Epidermal melanocyte (primary cell): Measurements from ENCODE around the gene PPP1R9B.

Experiments
- DNase-seq: peaks from one replicate; pipeline ENCODE4 v3.0.0; 2011; ENCODE audit warnings: low spot score; ENCODE audit not compliant: insufficient read length

PPP1R9B gene

GRCh38 chr17:50157891-50158290 lies 7.4 kb upstream of the PPP1R9B start:
- DNase-seq = no peak

- no peak for DNase-seq
These were observed 4.8 kb upstream of the PPP1R9B start for GRCh38 chr17:50155115-50155819.

GRCh38 chr17:50154604-50155003 lies 4.1 kb upstream of the PPP1R9B start:
- no peak for DNase-seq

- DNase-seq = no peak
These were observed 3.4 kb upstream of the PPP1R9B start for GRCh38 chr17:50153650-50154575.

- no peak for DNase-seq
These were observed 2.3 kb upstream of the PPP1R9B start for GRCh38 chr17:50152736-50153135.

GRCh38 chr17:50151937-50152547 lies 1.6 kb upstream of the PPP1R9B start:
- DNase-seq = peak; percentile 86

- DNase-seq = peak; percentile 97
These were observed 812 bp upstream of the PPP1R9B start for GRCh38 chr17:50151041-50151936.

GRCh38 chr17:50149417-50150353 lies 792 bp downstream of the PPP1R9B start:
- DNase-seq = no peak

GRCh38 chr17:50149091-50149416 lies 1.4 kb downstream of the PPP1R9B start:
- no peak for DNase-seq

GRCh38 chr17:50148226-50149090 lies 2.0 kb downstream of the PPP1R9B start:
- DNase-seq = no peak

GRCh38 chr17:50147841-50148225 lies 2.6 kb downstream of the PPP1R9B start:
- DNase-seq = no peak

- no peak for DNase-seq
These were observed 3.4 kb downstream of the PPP1R9B start for GRCh38 chr17:50146927-50147665.

- no peak for DNase-seq
These were observed 4.1 kb downstream of the PPP1R9B start for GRCh38 chr17:50146230-50146926.

- no peak for DNase-seq
These were observed 4.8 kb downstream of the PPP1R9B start for GRCh38 chr17:50145532-50146229.

GRCh38 chr17:50144845-50145531 lies 5.5 kb downstream of the PPP1R9B start:
- DNase-seq = no peak

GRCh38 chr17:50144355-50144754 lies 6.1 kb downstream of the PPP1R9B start:
- no peak for DNase-seq
